Mammary epithelial cell (primary cell): Measurements from ENCODE around the gene GPR68.

Experiments
- EZH2 ChIP-seq: IDR thresholded peaks from 2 replicates; pipeline ENCODE4 v1.6.1; 2012; ENCODE audit warnings: low read length, inconsistent platforms, borderline replicate concordance
- TF ChIP-seq, protein P1 (sequence below), 2 donors: IDR thresholded peaks in 1 of 2; conservative IDR thresholded peaks in 1 of 2; 2 replicates each; pipeline ENCODE4 v1.5.1; 2011 to 2012; ENCODE audit warnings: inconsistent platforms in 2 of 2, low read length in 2 of 2, mild to moderate bottlenecking in 2 of 2, control low read depth in 1 of 2, low read depth in 1 of 2; ENCODE audit not compliant: insufficient read depth in 1 of 2; ENCODE audit errors: extremely low read depth in 1 of 2

GRCh38 chr14:91291786-91292405 is 47.4 kb upstream of the GPR68 start:
- TF ChIP-seq, protein P1, sequence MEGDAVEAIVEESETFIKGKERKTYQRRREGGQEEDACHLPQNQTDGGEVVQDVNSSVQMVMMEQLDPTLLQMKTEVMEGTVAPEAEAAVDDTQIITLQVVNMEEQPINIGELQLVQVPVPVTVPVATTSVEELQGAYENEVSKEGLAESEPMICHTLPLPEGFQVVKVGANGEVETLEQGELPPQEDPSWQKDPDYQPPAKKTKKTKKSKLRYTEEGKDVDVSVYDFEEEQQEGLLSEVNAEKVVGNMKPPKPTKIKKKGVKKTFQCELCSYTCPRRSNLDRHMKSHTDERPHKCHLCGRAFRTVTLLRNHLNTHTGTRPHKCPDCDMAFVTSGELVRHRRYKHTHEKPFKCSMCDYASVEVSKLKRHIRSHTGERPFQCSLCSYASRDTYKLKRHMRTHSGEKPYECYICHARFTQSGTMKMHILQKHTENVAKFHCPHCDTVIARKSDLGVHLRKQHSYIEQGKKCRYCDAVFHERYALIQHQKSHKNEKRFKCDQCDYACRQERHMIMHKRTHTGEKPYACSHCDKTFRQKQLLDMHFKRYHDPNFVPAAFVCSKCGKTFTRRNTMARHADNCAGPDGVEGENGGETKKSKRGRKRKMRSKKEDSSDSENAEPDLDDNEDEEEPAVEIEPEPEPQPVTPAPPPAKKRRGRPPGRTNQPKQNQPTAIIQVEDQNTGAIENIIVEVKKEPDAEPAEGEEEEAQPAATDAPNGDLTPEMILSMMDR (conservative IDR thresholded peaks at IDR 0.05 in 1 of 2, IDR thresholded peaks at IDR 0.05 in 1 of 2; ENCODE audit: extremely low read depth in 1 of 2, insufficient read depth in 1 of 2, low read depth in 1 of 2, low read length in 2 of 2): no peak
- TF ChIP-seq EZH2: no peak
